HepG2 (cell line): ENCODE results near the gene KCTD21. TPM values are rescaled to one million over a fixed set of nuclear protein-coding genes. Genes with fewer than 3 reads are reported as not detected.

Experiments
- ATAC-seq: fragments of 200-7000 bp; cut with Tn5 transposase; 3 replicates; pipeline ENCODE4 v1.9.1; 2020; ENCODE audit warnings: mild to moderate bottlenecking, moderate library complexity
- BruUV-seq: library from RNA; stranded (reverse); fragments of 400-500 nt; replicated peaks from 2 replicates; lab custom pipeline; 2021; lab: Mats Ljungman, UMichigan
- CTCF ChIA-PET: fragments of 300-600 bp; formaldehyde crosslinking; extraction: SDS; loops from one replicate; lab custom pipeline; 2021; ENCODE audit warnings: low total read pairs, inconsistent platforms, low intra/inter-chr PET ratio; lab: Yijun Ruan, JAX
- POLR2A ChIA-PET: fragments of 350-600 bp; sonication (Branson Sonifier 250); formaldehyde crosslinking; loops from one replicate; lab custom pipeline; 2020; ENCODE audit warnings: antibody characterized with exemption, inconsistent platforms; lab: Yijun Ruan, JAX
- DNase-seq: peaks from one replicate; pipeline ENCODE4 v3.0.0-alpha.2; 2015; ENCODE audit warnings: low spot score
- FAIRE-seq: peaks from 3 replicates; lab custom pipeline; 2011; peaks lifted over from hg19 to GRCh38; lab: Jason Lieb, UNC
- H2AFZ ChIP-seq: one replicate; pipeline ENCODE4 v1.6.1; 2011; ENCODE audit warnings: low read length, inconsistent platforms
- H3K27ac ChIP-seq: fragments of 300-600 bp; 3 replicates; pipeline ENCODE4 v1.8.0; 2011; ENCODE audit warnings: mixed run types, mild to moderate bottlenecking, mixed read lengths, low read length, inconsistent platforms; ENCODE audit not compliant: insufficient read depth; ENCODE audit errors: extremely low read length
- H3K27me3 ChIP-seq, 2 experiments: fragments of 200-600 bp in 1 of 2; 2 replicates in 1 of 2; 3 replicates in 1 of 2; pipeline versions ENCODE4 v1.6.0 to v1.8.0; 2011; ENCODE audit warnings: low read length in 2 of 2, mild to moderate bottlenecking in 2 of 2, moderate library complexity in 2 of 2, inconsistent platforms in 1 of 2; ENCODE audit not compliant: insufficient read depth in 2 of 2, control insufficient read depth in 1 of 2
- H3K36me3 ChIP-seq, 2 experiments: fragments of 200-600 bp in 1 of 2; replicated peaks in 1 of 2; 2 replicates in 1 of 2; 3 replicates in 1 of 2; pipeline versions ENCODE4 v1.5.1 to v1.8.0; 2011; ENCODE audit warnings: low read length in 2 of 2, inconsistent platforms in 1 of 2; ENCODE audit not compliant: insufficient read depth in 2 of 2, control insufficient read depth in 1 of 2
- H3K4me1 ChIP-seq: 2 replicates; pipeline ENCODE4 v1.5.1; 2012; ENCODE audit warnings: low read length, inconsistent platforms; ENCODE audit not compliant: insufficient read depth
- H3K4me2 ChIP-seq: 2 replicates; pipeline ENCODE4 v1.6.0; 2011; ENCODE audit warnings: low read depth, low read length, inconsistent platforms
- H3K4me3 ChIP-seq, 3 experiments: fragments of 200-600 bp in 1 of 3; sonication (generic), shearing (Covaris generic) in 1 of 3; replicated peaks in 1 of 3; 2 replicates each; pipeline ENCODE4 v1.5.1; 2011 to 2016; ENCODE audit warnings: low read length in 3 of 3, inconsistent platforms in 2 of 3, low read depth in 2 of 3, mild to moderate bottlenecking in 2 of 3, control low read depth in 1 of 3, mixed read lengths in 1 of 3; ENCODE audit not compliant: insufficient read depth in 1 of 3
- H3K79me2 ChIP-seq: one replicate; pipeline ENCODE4 v1.6.1; 2011; ENCODE audit warnings: low read length, inconsistent platforms; ENCODE audit not compliant: insufficient read depth
- H3K9ac ChIP-seq: 2 replicates; pipeline ENCODE4 v1.6.0; 2011; ENCODE audit warnings: mild to moderate bottlenecking, low read depth, low read length, inconsistent platforms; ENCODE audit not compliant: insufficient read depth
- H3K9me3 ChIP-seq: 2 replicates; pipeline ENCODE4 v1.5.1; 2012; ENCODE audit warnings: mild to moderate bottlenecking, low read length
- H4K20me1 ChIP-seq: 2 replicates; pipeline ENCODE4 v1.6.0; 2011; ENCODE audit warnings: inconsistent platforms, mild to moderate bottlenecking, low read length, moderate library complexity; ENCODE audit not compliant: insufficient read depth
- CHD4 ChIP-seq: fragments of 200-600 bp; sonication (generic); IDR thresholded peaks from 2 replicates; pipeline ENCODE4 v1.7.0; 2017; ENCODE audit warnings: mild to moderate bottlenecking, low read length, borderline replicate concordance
- FOXA1 ChIP-seq, 2 experiments: fragments of 450-650 bp in 1 of 2; sonication (generic) in 1 of 2; formaldehyde crosslinking in 1 of 2; IDR thresholded peaks; 2 replicates each; pipeline versions ENCODE4 v1.4.0 to v1.6.1; 2016 to 2020; ENCODE audit warnings: missing genetic modification reagents in 1 of 2
- NCOA5 ChIP-seq: sonication (generic); formaldehyde crosslinking; IDR thresholded peaks from 2 replicates; pipeline ENCODE4 v1.4.0; 2020; ENCODE audit warnings: missing genetic modification reagents
- RFX5 ChIP-seq: IDR thresholded peaks from 2 replicates; pipeline ENCODE4 v1.6.1; 2011; ENCODE audit warnings: low read depth, low read length, improper control_type of control experiment
- SCMH1 ChIP-seq: sonication (generic); formaldehyde crosslinking; IDR thresholded peaks from 2 replicates; pipeline ENCODE4 v1.9.0; 2021; ENCODE audit warnings: missing genetic modification reagents, mild to moderate bottlenecking, borderline replicate concordance
- STAG1 ChIP-seq: sonication (generic); formaldehyde crosslinking; IDR thresholded peaks from 2 replicates; pipeline ENCODE4 v1.4.0; 2020; ENCODE audit warnings: missing genetic modification reagents
- XBP1 ChIP-seq: sonication (generic); formaldehyde crosslinking; IDR thresholded peaks from 2 replicates; pipeline ENCODE4 v1.5.0; 2020; ENCODE audit warnings: missing genetic modification reagents
- ZNF260 ChIP-seq: sonication (generic); formaldehyde crosslinking; IDR thresholded peaks from 2 replicates; pipeline ENCODE4 v1.4.0; 2020; ENCODE audit warnings: missing genetic modification reagents, low read depth, mild to moderate bottlenecking, borderline replicate concordance
- ZNF501 ChIP-seq: sonication (generic); formaldehyde crosslinking; IDR thresholded peaks from 2 replicates; pipeline ENCODE4 v1.5.1; 2020; ENCODE audit warnings: mild to moderate bottlenecking, moderate library complexity, missing genetic modification reagents
- ZNF556 ChIP-seq: sonication (generic); formaldehyde crosslinking; IDR thresholded peaks from 2 replicates; pipeline ENCODE4 v1.4.0; 2020; ENCODE audit warnings: mild to moderate bottlenecking, missing genetic modification reagents, borderline replicate concordance
- ZNF577 ChIP-seq: sonication (generic); formaldehyde crosslinking; IDR thresholded peaks from 2 replicates; pipeline ENCODE4 v1.4.0; 2020; ENCODE audit warnings: mild to moderate bottlenecking, low read depth, missing genetic modification reagents, borderline replicate concordance
- WGBS: methylation state at CpG from one replicate; pipeline ENCODE4 v1.1.6; 2017; ENCODE audit warnings: low lambda C conversion rate; 5-methylcytosine and 5-hydroxymethylcytosine counted together
- in situ Hi-C: cut with HindIII; loops from 2 replicates; pipeline ENCODE4 v1.10.0; 2017; ENCODE audit warnings: low pct_unique_long_range_greater_than_20kb; ENCODE audit not compliant: extremely low pct_ligation_motif_present
- intact Hi-C: fragments of 100-400 bp; cut with micrococcal nuclease; formaldehyde crosslinking; loops from one replicate; pipeline ENCODE4 v1.10.0; 2022; ENCODE audit not compliant: unreplicated experiment
- polyA plus RNA-seq, 8 experiments: library from polyadenylated mRNA; depleted of rRNA in 3 of 8; stranded (reverse) in 7 of 8; unstranded in 1 of 8; fragments of >200 nt; fragmentation: Illumina TruSeq in 4 of 8; extraction: Trizol in 4 of 8; gene quantifications; 2 replicates each; pipeline versions ENCODE4 v1.2.1 to v1.2.3, GENCODE V29; 2011 to 2016; ENCODE audit warnings: low read depth in 4 of 8, missing spikeins in 1 of 8, mixed read lengths in 1 of 8; ENCODE audit not compliant: insufficient read depth in 1 of 8
- total RNA-seq, 5 experiments: library from RNA; depleted of rRNA; stranded (reverse); fragments of >200 nt; fragmentation: Illumina TruSeq; extraction: Trizol; gene quantifications; 2 replicates each; pipeline ENCODE4 v1.2.3, GENCODE V29; 2016; ENCODE audit warnings: low read depth in 1 of 5
- TF ChIP-seq, protein P1 (sequence below): sonication (generic); formaldehyde crosslinking; IDR thresholded peaks from 2 replicates; pipeline ENCODE4 v1.5.0; 2020; ENCODE audit warnings: mild to moderate bottlenecking, missing genetic modification reagents, moderate library complexity
- TF ChIP-seq, protein P2 (sequence below): sonication (generic); formaldehyde crosslinking; IDR thresholded peaks from 2 replicates; pipeline ENCODE4 v1.8.1; 2023; ENCODE audit warnings: missing genetic modification reagents, inconsistent platforms, borderline replicate concordance
- TF ChIP-seq, protein P3 (sequence below): sonication (generic); formaldehyde crosslinking; conservative IDR thresholded peaks from 2 replicates; pipeline ENCODE4 v1.4.0; 2020; ENCODE audit warnings: missing genetic modification reagents

KCTD21 gene
- total and polyA plus RNA-seq, 2 of the 13 experiments (the other 11 are each of a cell fraction or from before 2014, with no cell fraction given): 3.1 to 13.5 TPM

DNA sequence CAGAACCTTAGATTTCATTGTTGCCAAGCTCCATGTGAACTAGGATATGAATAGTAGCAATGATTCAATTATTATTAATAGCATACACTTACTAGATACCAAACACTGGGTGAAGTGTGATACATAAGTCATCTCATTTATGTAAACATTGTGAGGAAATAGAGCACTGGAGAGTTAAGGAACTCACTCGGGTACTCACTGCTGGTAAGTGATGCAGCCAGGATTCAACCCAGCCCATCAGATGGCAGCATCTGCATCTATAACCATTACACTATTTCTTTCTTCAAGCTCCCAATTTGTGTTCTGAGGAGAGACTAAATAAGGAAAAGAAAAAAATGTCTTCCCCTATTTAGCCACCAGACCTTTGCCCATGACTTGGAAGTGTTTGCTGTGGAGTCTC lies 38.8 kb downstream of the KCTD21 start:
- WGBS: 75% methylated on average over 1 of the region's 1 CpG
- H3K4me2 ChIP-seq: no peak overlapping the region
- H3K9ac ChIP-seq: no peak overlapping the region
- H3K36me3 ChIP-seq: no peaks in the 10 kb centered on the region; a peak in 1 of 5 replicates
- CTCF ChIA-PET: no interaction called here
- no peak overlapping the region for H3K27ac ChIP-seq
- no TSS peak for BruUV-seq
- ATAC-seq (peak; percentile 67), FAIRE-seq (no peak), DNase-seq (no peak)
- POLR2A ChIA-PET: interaction anchor here (0.7 to 1.9 kb wide), 2 partner anchors 10 to 39 kb away, joined by 3 to 9 read pairs; partner anchors contain the start of genes ALG8, KCTD21 and USP35
- no peak for TF ChIP-seq NCOA5 (CRISPR knock-in tag)
- TF ChIP-seq SCMH1 (CRISPR knock-in tag): no peak
- TF ChIP-seq, protein P1, sequence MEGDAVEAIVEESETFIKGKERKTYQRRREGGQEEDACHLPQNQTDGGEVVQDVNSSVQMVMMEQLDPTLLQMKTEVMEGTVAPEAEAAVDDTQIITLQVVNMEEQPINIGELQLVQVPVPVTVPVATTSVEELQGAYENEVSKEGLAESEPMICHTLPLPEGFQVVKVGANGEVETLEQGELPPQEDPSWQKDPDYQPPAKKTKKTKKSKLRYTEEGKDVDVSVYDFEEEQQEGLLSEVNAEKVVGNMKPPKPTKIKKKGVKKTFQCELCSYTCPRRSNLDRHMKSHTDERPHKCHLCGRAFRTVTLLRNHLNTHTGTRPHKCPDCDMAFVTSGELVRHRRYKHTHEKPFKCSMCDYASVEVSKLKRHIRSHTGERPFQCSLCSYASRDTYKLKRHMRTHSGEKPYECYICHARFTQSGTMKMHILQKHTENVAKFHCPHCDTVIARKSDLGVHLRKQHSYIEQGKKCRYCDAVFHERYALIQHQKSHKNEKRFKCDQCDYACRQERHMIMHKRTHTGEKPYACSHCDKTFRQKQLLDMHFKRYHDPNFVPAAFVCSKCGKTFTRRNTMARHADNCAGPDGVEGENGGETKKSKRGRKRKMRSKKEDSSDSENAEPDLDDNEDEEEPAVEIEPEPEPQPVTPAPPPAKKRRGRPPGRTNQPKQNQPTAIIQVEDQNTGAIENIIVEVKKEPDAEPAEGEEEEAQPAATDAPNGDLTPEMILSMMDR (CRISPR knock-in tag): peak; percentile 46
- TF ChIP-seq STAG1 (CRISPR knock-in tag): peak; percentile 57
- TF ChIP-seq ZNF260 (CRISPR knock-in tag): no peak
- TF ChIP-seq ZNF577 (CRISPR knock-in tag): no peak
- H4K20me1 ChIP-seq: no peaks in the 10 kb centered on the region
- H3K27me3 ChIP-seq: no peaks in the 10 kb centered on the region
- peaks cover 24% of the 10 kb centered on the region for H3K4me1 ChIP-seq
- in situ Hi-C loops (no loop called here), intact Hi-C loops (no loop called here)
- no peak overlapping the region for H2AFZ ChIP-seq
- H3K9me3 ChIP-seq: no peaks in the 10 kb centered on the region
- H3K4me3 ChIP-seq: no peak overlapping the region
- H3K79me2 ChIP-seq: no peaks in the 10 kb centered on the region

DNA sequence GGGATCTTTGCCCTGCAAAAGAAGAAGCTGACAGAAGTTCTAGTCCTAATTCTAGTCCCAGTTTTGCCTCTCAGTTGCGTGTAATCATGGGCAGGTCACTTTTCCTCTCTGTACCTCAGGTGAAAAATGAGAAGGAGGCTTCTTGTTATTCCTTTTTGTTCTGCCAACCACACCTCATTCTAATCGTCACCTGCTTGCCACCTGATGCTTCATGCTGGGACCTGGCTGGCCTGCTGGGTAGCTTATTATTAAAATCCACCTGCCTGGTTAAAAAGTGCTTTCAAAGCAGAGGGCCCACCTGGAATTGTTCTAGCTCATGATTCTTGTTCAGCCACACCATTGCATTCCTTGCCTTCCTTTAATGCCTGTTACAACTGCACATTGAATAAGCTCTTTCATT lies 40.6 kb downstream of the KCTD21 start:
- ATAC-seq (no peak), FAIRE-seq (no peak), DNase-seq (no peak)
- POLR2A ChIA-PET: interaction anchor here (1.0 to 2.5 kb wide), 2 partner anchors 8 kb away, joined by 4 to 11 read pairs; partner anchors contain the start of gene ALG8
- BruUV-seq: no TSS peak
- Histone ChIP-seq H3K4me2 (no peak overlapping the region), H2AFZ (no peak overlapping the region), H3K4me3 (no peak overlapping the region), H4K20me1 (no peaks in the 10 kb centered on the region), H3K36me3 (peaks cover 0 to 5% of the 10 kb centered on the region in 2 experiments; a peak in 1 of 5 replicates), H3K27me3 (no peaks in the 10 kb centered on the region), H3K9ac (no peak overlapping the region), H3K4me1 (peaks cover 32% of the 10 kb centered on the region), H3K27ac (no peak overlapping the region), H3K9me3 (no peaks in the 10 kb centered on the region), H3K79me2 (no peaks in the 10 kb centered on the region)
- in situ Hi-C loops: no loop called here
- CTCF ChIA-PET: no interaction called here
- 100% methylated on average over 2 of the region's 2 CpGs for WGBS
- no peak for TF ChIP-seq RFX5
- TF ChIP-seq CHD4: no peak
- no peak for TF ChIP-seq XBP1 (CRISPR knock-in tag)
- TF ChIP-seq, protein P2, sequence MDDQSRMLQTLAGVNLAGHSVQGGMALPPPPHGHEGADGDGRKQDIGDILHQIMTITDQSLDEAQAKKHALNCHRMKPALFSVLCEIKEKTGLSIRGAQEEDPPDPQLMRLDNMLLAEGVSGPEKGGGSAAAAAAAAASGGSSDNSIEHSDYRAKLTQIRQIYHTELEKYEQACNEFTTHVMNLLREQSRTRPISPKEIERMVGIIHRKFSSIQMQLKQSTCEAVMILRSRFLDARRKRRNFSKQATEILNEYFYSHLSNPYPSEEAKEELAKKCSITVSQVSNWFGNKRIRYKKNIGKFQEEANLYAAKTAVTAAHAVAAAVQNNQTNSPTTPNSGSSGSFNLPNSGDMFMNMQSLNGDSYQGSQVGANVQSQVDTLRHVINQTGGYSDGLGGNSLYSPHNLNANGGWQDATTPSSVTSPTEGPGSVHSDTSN (CRISPR knock-in tag): no peak
- no peak for TF ChIP-seq FOXA1 (IDR thresholded peaks at IDR 0.05)
- TF ChIP-seq FOXA1 (CRISPR knock-in tag; IDR thresholded peaks at IDR 0.05): no peak
- TF ChIP-seq, protein P3, sequence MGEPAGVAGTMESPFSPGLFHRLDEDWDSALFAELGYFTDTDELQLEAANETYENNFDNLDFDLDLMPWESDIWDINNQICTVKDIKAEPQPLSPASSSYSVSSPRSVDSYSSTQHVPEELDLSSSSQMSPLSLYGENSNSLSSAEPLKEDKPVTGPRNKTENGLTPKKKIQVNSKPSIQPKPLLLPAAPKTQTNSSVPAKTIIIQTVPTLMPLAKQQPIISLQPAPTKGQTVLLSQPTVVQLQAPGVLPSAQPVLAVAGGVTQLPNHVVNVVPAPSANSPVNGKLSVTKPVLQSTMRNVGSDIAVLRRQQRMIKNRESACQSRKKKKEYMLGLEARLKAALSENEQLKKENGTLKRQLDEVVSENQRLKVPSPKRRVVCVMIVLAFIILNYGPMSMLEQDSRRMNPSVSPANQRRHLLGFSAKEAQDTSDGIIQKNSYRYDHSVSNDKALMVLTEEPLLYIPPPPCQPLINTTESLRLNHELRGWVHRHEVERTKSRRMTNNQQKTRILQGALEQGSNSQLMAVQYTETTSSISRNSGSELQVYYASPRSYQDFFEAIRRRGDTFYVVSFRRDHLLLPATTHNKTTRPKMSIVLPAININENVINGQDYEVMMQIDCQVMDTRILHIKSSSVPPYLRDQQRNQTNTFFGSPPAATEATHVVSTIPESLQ (CRISPR knock-in tag): no peak
- TF ChIP-seq ZNF556 (CRISPR knock-in tag): no peak
- TF ChIP-seq ZNF501 (CRISPR knock-in tag): no peak
- intact Hi-C loops: no loop called here
